ENCODE results near the gene TMEM181.

The TMEM181 gene

DNA sequence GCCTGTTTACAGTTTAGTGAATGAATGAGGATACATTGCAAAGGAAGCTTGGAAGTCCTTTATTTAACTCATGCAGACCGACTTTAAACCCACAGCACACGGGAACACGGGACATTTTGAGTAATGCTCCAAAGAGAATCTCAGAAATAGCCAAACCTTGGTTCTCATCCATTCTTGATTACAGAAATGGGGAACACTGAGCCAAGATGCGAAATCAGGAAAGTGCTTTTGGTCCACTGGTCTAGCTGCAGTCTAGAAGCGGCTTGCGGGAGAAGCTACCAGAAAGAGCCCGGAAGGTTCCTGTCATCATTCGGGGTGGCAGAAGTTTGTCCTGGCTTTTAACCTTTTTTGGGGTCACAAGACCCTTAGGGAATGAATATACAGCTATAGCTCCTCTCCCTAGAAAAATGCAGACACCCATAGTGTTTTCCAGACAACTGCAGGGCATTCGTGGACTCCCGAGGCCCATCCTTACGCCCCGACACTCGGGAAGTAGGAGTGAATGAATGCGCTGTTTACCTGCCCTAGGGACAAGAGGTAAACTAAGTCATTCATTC, 475 bp upstream of the TMEM181 start:
- H3K4me3 ChIP-seq (ENCODE audit: low read depth, low read length) = peak overlapping the region; percentile 80
- DNase-seq (ENCODE audit: low read depth) = no peak

DNA sequence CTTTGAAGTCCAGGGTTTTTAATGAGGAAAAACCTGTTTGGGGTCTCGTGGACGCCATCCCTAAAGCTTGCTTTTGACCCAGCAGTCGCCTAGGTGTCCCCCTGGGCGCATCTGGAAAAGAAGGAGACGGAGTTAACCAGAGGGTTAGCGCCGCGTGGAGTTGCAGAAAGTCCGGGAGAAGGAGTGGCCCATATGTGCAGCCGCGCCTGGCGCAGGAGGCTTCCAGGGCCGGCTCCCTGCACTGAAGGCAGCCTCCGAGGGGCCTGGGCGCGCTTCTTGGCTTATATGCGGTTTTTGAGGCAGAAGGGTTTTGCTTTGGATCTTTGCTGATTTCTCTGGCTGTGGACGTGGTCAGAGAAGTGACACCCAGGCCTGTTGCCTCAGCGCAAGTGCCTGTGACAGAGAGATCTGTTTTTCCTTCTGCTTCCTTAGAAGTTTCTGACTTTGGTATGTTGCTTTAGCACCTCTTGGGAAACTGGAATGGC, 987 bp downstream of the TMEM181 start:
- peak overlapping the region; percentile 80 for H3K4me3 ChIP-seq (ENCODE audit: low read depth, low read length)
- no peak for DNase-seq (ENCODE audit: low read depth)

DNA sequence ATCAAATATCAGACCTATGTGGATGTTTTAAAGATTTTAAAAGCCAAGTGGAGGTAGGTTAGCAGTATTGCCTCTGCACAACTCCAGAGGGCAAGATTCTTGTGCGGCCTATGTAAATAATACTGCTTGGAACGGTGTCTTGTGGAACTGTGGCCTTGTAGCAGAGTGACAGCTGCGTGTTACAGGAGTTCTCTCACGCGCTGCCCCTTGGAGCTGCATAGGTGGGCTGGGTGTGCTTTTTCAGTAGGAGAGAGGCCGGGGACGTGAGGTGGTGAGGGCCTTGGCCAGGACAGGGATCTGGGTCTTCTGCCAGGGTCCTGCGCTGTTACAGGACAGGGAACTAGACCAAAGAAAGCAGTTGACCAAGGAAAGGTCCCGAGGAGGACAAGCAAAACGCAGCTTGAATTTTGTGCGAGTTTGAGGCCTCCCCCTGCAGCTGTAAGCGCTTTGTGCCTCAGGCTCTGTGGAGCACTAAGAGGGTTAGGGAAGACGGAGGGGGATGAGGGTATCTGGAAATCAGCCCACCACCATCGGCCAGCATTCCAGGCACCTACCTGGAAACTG, 1.5 kb downstream of the TMEM181 start:
- H3K4me3 ChIP-seq (ENCODE audit: low read depth, low read length) = peak overlapping the region; percentile 80

DNA sequence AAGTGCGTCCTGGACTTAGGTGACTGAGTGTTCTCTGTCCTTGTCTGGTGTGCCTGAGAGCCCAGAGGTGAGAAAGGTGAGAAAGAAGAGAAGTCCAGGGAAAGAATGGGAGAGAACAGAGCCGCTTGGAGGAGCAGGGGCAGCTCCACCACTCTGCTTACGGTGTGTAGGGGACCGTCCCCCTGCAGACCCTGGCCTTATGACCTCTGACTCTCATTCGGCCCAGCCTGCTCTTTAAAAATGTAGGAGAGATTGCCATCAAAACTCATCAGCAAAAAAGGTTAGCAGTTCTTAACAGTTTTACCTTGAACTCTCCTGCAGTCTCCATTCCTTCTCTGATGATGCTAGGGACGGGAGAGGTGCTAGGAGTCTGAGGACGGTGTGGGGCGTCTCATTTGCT, 2.0 kb downstream of the TMEM181 start:
- no peak for DNase-seq (ENCODE audit: low read depth)
- H3K4me3 ChIP-seq (ENCODE audit: low read depth, low read length) = peak overlapping the region; percentile 80

More for the DNA sequence above, 1.5 kb downstream of the TMEM181 start:
- no peak for DNase-seq (ENCODE audit: low read depth)

DNA sequence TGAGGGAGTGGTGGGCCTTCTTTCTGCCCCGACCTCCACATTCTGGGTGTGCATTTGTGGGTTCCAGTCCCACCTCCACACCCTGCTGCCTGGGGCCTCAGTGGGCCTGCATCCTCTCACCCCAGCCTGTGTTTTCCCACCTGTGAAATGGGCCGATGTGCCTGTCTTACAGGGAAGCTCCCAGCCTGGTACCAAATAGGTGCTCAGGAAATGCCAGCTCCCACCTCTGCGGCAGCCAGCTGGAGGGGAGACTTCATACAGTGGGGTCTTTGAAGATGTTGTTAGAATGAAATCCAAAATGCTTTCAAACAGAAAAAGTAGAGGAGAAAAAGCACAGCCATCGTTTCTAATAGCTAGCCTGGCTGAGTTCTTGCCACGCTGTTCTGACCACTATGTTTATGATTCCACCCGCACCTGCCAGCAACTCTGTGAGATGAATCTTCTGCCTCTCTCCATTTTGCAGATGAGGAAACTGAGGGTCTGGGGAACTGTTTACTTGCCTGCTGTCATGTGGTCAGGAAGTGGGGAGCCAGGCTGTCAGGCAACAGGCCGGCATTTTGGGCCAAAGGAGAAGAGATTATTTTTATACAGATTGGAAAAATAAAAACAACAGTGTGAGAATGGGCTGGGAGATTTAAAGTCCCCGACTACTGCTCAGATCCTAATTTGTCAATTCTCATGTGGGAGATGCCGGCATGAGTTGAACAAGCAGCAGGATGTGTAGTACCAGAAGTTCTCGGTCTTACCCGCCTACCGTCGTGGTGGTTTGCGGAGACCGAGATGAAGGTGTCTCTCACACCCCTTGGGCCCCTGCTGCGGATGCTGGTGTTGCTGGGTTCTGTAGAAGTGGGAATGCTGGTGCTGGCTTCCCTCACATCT, 4.6 kb downstream of the TMEM181 start:
- H3K4me3 ChIP-seq (ENCODE audit: low read depth, low read length) = no peak overlapping the region

DNA sequence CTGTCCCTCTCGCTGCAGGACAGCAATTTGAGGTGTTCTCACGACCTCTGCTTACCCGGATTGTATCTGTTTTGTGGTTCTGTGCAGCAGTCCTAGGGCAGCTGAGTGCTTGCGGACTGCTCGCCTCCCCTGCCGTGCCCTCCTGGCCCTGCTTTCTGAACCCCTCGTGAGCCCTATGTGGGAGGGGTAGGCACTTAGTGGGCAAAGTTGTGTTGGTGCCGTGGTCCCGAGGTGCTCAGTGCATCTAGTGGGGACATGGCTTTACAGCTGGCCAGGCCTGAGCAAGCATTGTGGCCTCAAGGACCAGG, 5.2 kb downstream of the TMEM181 start:
- H3K4me3 ChIP-seq (ENCODE audit: low read depth, low read length) = no peak overlapping the region

More for the DNA sequence above, 4.6 kb downstream of the TMEM181 start:
- DNase-seq (ENCODE audit: low read depth) = no peak

DNA sequence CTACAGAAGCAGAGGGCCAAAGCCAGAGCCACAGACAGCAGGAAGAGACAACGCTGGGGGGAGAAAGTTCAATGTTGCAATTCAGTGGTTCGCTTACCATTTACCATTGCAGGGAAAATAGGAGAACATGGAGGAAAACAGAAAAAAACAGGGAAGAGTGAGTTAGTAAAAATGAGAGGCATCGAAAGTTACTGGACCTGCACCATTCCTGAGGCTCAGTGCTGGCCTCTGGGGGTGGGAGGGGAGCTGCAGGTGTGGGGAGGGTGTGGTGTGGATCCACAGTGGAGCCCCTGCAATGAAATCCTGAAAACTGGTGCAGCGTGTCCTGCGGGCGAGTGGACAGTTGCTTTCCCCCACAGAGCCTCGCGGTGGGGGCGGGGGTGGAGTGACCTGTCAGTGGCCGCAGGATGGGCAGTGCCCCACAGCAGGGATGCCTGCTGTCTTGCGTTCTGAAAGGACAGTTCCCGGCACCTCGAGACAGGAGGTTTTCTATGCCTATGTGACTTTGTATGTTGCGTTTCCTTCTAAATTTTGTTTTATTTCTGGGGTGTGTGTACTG, 5.7 kb downstream of the TMEM181 start:
- no peak overlapping the region for H3K4me3 ChIP-seq (ENCODE audit: low read depth, low read length)

More for the DNA sequence above, 5.2 kb downstream of the TMEM181 start:
- DNase-seq (ENCODE audit: low read depth) = no peak

DNA sequence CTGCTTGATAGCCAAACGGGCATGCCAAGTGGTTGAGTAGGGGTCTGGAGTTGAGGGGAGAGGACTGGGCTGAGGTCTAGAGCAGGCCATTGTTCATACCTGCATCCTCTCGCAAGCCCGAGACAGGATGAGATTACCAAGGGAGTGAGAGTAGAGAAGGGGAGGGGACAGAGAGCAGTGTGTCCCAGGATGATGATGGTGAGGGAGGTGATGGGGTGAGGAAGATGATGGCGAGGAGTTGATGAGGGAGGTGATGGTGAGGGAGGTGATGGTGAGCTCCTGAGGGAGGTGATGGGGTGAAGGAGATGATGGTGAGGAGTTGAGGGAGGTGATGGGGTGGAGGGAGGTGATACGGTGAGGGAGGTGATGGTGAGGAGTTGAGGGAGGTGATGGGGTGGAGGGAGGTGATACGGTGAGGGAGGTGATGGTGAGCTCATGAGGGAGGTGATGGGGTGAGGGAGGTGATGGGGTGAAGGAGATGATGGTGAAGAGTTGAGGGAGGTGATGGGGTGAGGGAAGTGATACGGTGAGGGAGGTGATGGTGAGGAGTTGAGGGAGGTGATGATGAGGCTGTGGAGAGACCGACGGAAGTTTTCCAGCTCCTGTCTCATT, 6.4 kb downstream of the TMEM181 start:
- no peak for DNase-seq (ENCODE audit: low read depth)
- no peak overlapping the region for H3K4me3 ChIP-seq (ENCODE audit: low read depth, low read length)

More for the DNA sequence above, 5.7 kb downstream of the TMEM181 start:
- no peak for DNase-seq (ENCODE audit: low read depth)

DNA sequence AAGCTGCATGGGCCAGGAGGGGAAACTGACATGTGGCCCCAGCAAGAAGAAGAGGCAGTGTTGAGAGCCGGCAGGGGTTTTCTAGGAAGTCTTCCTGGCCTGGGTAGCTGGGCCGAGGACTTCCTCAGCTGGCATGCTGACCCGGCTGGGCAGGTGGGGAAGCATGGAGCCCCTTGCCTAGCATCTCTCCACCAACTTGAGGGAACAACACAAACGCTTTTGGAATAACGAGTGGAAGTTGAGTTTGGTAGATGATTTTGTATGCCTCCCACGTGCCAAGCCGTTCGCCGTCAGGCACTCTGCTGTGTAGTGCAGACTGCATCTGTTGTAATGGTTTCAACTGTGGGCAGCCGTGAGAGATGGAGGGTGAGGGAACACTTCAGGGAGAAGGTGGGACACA, 7.3 kb downstream of the TMEM181 start:
- no peak for DNase-seq (ENCODE audit: low read depth)
- no peak overlapping the region for H3K4me3 ChIP-seq (ENCODE audit: low read depth, low read length)

DNA sequence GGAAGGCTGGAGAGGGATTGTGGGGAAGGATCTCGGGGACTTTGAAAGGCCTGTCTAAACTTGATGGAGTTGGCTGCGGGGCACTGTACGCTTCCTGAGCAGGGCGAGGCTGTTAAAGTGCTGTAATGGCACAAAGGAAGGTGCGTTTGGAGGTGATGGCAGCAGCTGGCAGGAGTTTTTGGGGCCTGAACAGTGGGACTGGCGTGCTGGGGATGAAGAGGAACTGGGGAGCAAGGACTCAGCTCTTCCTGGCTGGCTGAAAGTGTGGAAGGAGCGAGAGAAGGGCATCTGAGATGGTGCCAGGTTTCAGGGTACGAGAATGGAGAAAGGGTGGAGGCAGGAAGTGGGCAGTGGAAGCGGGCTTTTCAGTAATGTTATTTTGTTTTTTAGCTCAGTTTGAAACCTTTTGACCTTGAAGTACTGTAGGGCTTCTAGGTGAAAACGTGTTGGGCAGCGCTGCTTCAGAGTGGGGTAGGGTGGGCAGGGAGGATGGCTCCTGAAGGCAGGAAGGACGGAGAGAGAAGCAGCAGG, 8.0 kb downstream of the TMEM181 start:
- no peak overlapping the region for H3K4me3 ChIP-seq (ENCODE audit: low read depth, low read length)
- no peak for DNase-seq (ENCODE audit: low read depth)

DNA sequence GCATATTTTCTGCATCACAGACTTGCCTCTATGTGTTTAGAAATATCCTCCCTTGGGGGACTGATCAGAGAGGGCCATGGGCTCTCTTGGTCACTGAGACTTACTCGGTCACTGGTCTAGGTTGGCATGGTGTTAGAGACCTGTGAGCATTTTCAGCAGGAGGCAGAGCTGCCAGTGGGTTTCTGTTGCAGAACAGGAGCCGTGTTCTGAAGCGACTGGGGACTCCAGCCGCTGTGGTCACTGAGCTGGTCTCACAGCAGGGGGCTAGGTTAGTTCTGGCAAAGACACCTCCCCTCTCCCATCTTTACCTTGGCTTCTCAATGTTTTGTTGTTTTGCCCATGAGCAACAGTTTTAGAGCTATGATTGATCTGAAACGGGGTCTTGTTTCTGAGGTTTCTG, 8.7 kb downstream of the TMEM181 start:
- DNase-seq (ENCODE audit: low read depth) = no peak
- no peak overlapping the region for H3K4me3 ChIP-seq (ENCODE audit: low read depth, low read length)

DNA sequence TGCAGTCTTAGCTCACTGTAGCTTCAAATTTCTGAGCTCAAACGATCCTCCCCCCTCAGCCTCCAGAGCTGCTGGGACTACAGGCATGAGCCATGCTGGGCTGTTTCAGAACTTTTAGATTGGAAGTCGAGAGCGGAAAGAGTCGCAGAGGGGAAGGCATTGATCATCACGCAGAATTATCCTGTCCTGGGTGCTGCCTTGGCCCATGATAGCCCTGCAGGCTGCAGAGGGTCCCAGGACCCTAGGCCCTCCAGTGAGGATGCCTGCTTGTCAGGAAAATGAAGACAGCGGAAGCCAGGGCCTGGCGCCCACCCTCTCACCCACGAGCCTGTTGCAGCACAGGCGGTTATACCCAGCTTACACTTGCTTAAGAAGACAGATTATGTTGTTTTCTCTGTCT, 9.1 kb downstream of the TMEM181 start:
- no peak for DNase-seq (ENCODE audit: low read depth)

DNA sequence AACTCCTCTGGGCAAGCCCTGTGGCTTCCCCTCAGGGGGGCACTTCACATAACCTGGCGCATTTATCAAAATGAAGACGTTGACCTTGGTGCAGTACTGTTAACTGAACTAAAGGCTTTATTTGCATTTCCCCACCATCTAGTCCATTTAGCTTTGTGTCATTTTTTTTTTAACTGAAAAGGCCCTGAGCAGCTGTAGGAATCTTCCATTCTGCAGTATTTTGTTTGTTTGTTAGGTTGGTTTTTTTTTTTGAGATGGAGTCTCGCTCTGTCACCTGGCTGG, 10.7 kb downstream of the TMEM181 start:
- DNase-seq (ENCODE audit: low read depth) = no peak
- H3K4me3 ChIP-seq (ENCODE audit: low read depth, low read length) = no peak overlapping the region

More for the DNA sequence above, 9.1 kb downstream of the TMEM181 start:
- H3K4me3 ChIP-seq (ENCODE audit: low read depth, low read length) = no peak overlapping the region

DNA sequence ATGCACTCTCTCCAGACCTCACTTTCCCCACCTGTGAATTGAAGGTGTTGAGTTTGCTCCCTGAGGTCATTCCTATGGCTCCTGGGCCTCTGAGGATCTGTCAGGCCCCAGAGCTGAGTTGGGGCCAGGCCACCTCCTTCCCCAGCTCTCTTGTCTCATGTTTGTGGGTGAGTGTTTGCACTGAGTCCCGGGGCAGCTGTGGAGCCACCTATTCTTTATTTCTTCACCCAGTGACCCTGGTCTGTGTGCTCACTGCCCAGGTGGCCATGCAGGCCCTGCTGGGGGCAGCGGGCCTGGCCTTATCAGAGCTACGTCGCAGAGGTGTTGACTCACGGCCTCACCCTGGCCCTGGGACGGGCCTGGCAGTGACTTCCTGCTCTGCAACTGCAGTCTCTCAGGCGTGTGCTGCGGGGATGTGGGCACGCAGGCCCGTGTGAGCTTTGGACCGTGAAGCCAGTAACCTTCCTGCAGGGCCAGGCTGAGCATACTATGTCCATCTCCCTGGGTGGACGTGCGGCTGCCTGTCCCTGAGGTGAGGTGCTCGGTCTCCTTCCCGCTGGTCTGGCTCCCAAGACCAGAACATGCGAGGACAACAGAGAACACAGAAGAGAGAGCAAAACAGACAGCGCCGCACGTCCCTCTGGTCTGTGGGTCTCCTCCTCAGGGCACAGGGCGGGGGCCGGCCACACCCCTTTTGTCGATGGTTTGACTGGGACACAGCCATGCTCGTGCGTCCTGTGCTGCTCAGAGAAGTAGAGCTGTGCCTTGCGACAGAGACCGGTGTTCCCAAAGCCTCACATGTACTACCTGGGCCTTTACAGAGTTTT, 12.1 kb downstream of the TMEM181 start:
- DNase-seq (ENCODE audit: low read depth) = no peak

DNA sequence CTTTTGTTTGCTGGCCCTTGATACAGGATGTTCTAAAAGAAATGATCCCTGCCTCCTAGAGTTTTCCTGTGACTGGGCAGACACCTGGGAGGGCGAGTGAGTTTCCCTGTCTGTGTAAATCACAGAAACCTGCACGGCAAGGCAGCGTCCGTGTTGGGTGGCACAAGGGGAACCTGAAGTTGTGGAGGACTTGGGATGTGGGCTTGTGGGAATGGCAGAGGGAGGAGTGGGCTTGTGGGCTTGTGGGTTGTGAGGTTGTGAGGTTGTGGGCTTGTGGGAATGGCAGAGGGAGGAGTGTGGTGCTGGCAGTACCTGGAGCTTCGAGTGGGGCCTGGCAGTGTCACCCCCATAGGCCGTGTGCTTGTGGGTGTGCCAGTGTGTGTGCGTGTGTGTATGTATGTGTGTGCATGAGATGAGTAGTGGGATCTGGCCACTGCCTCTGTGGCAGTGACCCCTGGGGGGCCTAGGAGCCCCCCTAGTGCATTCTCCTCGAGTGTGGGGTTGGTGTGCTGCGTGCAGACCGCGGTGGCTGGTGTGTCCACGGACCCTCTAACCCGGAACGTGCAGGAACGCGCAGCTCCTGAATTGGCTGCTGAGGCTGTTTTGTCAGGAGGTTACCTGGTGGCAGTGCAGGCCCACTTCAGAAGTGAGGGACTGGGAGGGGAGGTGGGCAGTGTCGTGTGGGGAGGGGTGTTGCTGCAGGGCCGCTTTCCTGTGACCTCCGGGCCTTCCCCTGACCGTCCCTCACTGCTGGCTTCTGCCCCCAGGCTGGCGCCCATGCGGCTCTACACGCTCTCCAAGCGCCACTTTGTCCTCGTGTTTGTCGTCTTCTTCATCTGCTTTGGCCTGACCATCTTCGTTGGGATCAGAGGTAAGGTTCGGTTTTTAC, 13.0 kb downstream of the TMEM181 start:
- no peak overlapping the region for H3K4me3 ChIP-seq (ENCODE audit: low read depth, low read length)
- no peak for DNase-seq (ENCODE audit: low read depth)

More for the DNA sequence above, 12.1 kb downstream of the TMEM181 start:
- H3K4me3 ChIP-seq (ENCODE audit: low read depth, low read length) = no peak overlapping the region

DNA sequence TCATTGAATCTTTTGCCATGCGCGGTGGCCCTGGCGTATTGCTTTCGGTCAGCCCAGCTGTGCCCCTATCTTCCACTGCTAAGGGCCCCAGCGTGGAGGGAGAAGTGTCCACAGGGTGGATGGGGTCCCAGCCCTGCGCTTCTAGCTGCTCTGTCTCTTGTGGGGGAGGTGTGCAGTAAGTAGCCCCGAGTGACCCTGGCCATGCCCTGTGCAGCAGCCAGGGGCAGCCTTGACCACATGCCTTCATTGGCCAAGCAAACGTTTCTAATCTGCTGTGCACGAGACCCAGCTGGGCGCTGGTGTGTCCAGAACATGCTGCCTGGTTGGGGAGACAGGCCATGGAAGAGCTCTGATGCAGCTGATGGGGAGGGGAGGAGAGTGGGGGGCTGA, 13.6 kb downstream of the TMEM181 start:
- DNase-seq (ENCODE audit: low read depth) = no peak
- H3K4me3 ChIP-seq (ENCODE audit: low read depth, low read length) = no peak overlapping the region

DNA sequence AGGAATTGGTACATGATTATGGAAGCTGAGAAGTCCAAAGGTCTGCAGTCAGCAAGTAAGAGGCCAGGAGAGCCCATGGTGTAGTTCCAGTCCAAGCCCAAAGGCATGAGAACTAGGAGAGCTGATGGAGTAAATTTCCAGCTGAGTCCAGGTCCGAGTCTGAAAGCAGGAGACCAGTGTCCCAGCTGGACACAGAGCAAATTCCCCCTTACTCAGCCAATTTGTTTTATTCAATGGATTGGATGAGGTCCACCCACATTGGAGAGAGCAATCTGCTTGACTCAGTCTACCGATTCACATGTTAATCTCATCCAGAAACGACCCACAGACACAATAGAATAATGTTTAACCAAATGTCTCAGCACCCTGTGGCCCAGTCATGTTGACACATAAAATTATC, 14.9 kb downstream of the TMEM181 start:
- no peak overlapping the region for H3K4me3 ChIP-seq (ENCODE audit: low read depth, low read length)
- no peak for DNase-seq (ENCODE audit: low read depth)

DNA sequence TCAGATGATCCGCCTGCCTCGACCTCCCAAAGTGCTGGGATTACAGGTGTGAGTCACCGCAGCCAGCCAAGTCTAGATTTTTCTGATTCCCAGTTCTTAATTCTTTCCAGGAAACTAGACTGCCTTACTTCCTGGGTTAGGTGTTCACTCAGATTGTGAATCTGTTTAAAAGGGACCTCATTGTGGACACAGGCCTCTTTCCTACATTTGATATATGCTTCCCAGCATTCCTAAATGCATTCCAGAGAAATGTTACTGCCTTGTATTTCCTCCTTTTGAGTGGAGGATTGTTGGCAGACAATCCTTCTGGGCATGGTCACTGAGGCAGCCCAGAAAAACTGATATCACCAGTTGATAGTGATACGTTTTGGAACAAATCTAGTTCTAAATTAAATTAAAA, 15.7 kb downstream of the TMEM181 start:
- H3K4me3 ChIP-seq (ENCODE audit: low read depth, low read length) = no peak overlapping the region
- no peak for DNase-seq (ENCODE audit: low read depth)
